Brain microvascular endothelial cell (primary cell): ENCODE data around the gene FGGY.

Experiments used
- DNase-seq: peaks from one replicate; pipeline ENCODE4 v3.0.0-alpha.2; 2020
- H3K27ac ChIP-seq: fragments of 250-450 bp; sonication (Bioruptor Pico); 2 replicates; pipeline ENCODE4 v1.5.1; 2020; ENCODE audit warnings: mild to moderate bottlenecking, moderate library complexity
- H3K27me3 ChIP-seq: fragments of 250-450 bp; sonication (Bioruptor Pico); replicated peaks from 2 replicates; pipeline ENCODE4 v1.5.1; 2020; ENCODE audit warnings: mild to moderate bottlenecking
- H3K36me3 ChIP-seq: fragments of 250-450 bp; sonication (Bioruptor Pico); replicated peaks from 2 replicates; pipeline ENCODE4 v1.5.1; 2020; ENCODE audit warnings: mild to moderate bottlenecking
- H3K4me3 ChIP-seq: 2 replicates; pipeline ENCODE4 v1.5.1; 2011; ENCODE audit warnings: low read depth, mild to moderate bottlenecking, control low read depth, low read length, moderate library complexity
- in situ Hi-C: cut with HindIII; loops from 2 replicates; pipeline ENCODE4 v1.10.0; 2017; ENCODE audit warnings: low sequenced_read_pairs, low pct_ligation_motif_present
- TF ChIP-seq, protein P1 (sequence below): IDR thresholded peaks from 2 replicates; pipeline ENCODE4 v1.5.1; 2011; ENCODE audit warnings: low read depth, mild to moderate bottlenecking, moderate library complexity, low read length, control low read depth, inconsistent platforms; ENCODE audit errors: missing control alignments

The FGGY gene

DNA sequence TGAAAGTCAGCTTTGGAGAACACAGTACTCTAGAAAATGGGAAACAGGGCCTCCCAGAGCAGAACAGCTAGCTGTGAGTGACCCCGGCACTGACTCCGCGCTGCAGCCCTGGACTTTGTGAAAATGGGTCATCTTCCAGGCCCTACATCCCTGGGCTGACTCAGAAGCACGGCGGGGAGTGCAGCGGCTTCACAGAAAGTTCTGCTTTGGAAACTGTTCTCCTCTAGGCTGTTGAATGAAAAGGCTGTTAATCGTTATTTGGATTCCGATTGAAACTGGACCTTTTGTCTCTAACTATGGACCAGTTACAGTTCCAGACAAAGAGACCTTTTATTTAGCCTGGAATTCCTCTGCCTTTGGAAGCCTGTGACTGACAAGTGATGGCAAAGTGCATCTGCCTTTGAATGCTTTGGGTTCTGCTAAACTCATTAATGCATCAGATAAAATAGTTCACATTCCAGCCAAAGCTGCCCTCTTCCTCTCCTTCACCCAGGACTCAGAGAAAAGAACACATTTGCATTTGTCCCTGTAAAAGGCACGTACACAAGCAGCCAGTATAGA, 372.9 kb downstream of the FGGY start:
- in situ Hi-C loops, result no loop called here
- H3K27me3 ChIP-seq, result no peaks in the 10 kb centered on the region
- H3K4me3 ChIP-seq, result no peak overlapping the region
- H3K36me3 ChIP-seq, result no peaks in the 10 kb centered on the region
- peak; percentile 78 for DNase-seq
- peak overlapping the region; percentile 52 for H3K27ac ChIP-seq
- TF ChIP-seq, protein P1, sequence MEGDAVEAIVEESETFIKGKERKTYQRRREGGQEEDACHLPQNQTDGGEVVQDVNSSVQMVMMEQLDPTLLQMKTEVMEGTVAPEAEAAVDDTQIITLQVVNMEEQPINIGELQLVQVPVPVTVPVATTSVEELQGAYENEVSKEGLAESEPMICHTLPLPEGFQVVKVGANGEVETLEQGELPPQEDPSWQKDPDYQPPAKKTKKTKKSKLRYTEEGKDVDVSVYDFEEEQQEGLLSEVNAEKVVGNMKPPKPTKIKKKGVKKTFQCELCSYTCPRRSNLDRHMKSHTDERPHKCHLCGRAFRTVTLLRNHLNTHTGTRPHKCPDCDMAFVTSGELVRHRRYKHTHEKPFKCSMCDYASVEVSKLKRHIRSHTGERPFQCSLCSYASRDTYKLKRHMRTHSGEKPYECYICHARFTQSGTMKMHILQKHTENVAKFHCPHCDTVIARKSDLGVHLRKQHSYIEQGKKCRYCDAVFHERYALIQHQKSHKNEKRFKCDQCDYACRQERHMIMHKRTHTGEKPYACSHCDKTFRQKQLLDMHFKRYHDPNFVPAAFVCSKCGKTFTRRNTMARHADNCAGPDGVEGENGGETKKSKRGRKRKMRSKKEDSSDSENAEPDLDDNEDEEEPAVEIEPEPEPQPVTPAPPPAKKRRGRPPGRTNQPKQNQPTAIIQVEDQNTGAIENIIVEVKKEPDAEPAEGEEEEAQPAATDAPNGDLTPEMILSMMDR, result no peak

DNA sequence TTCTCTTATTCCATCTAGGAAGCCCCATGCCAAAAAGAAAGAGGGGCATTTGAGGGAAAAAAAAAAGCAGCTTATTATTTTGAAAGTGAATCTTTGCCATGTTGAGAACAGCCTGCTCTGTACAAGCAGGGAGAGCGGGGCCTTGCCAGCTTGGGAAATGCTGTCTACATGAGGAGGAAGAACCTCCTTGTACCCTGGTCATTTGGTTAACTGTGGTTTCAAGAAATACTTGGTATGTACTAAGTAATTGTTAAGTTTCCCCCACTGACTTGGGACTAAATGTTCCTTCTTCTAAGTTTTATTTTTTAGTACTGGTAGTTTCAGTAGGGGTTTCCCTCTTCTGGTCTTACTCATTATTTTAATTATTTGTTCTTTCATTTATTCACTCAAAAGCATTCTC, 373.8 kb downstream of the FGGY start:
- DNase-seq, result no peak
- Histone ChIP-seq H3K27me3 (no peaks in the 10 kb centered on the region), H3K27ac (no peak overlapping the region), H3K4me3 (no peak overlapping the region), H3K36me3 (no peaks in the 10 kb centered on the region)
- in situ Hi-C loops, result no loop called here
- TF ChIP-seq, protein P1, result no peak

DNA sequence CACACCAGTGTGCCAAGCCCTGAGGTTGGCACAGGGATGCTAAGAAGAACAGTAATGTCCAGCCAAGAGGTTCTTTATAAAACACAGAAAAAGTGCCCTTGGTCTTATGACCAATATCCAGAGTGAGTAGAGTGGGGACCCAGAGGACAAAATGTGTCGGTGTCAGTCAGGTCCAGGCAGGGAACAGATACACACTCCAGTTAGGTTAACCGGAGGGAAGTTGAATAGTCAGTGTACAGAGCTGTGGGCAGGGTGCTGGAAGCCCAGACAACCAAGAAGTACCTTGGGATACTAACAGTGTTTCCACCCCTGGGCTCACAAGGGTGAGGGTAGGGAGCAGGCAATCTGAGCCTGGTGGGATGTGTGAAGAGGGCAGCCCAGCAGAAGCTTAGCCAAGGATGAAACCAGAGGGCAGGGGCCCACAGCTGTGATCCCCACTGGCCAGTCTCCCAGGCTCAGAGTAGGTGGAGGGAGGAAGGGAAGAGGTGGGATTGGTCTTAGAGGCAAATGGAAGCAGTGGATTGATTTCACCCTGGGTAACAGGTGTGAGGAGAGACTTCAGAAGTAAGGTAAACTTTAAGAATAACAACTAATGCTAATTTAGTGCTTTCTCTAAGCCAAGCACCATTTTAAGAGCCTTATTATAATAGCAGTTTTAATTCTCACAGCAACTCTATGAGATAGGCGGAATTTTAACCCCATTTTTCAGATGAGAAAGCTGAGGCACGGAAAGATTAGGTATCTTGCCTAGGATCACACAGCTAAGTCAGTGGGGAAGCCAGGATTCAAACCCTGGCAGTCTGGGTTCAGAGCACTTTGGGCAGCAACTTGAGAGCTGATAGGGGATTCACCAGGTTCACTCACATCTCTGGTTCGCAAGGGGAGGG, 374.4 kb downstream of the FGGY start:
- DNase-seq, result no peak
- in situ Hi-C loops, result no loop called here
- TF ChIP-seq, protein P1, result no peak
- H3K4me3 ChIP-seq, result no peak overlapping the region
- no peaks in the 10 kb centered on the region for H3K27me3 ChIP-seq
- H3K27ac ChIP-seq, result no peak overlapping the region
- no peaks in the 10 kb centered on the region for H3K36me3 ChIP-seq

DNA sequence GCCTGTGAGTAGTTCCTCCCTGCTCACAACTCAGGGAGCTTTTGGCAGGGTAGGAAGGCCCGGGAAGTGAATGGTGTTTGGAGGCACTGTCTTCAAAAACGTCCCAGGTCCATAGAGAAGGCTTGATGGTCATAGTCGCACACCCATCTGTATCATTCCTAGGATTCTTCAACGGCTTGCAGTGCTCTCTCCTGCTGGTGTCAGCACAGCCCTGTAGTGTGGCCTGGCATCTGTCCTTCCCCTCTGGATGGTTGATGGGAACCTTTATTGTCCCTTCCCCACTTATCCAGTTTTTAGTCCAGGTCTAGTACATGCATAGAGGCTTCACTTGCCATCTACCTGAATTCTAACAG, 375.0 kb downstream of the FGGY start:
- no peaks in the 10 kb centered on the region for H3K36me3 ChIP-seq
- in situ Hi-C loops, result no loop called here
- H3K27ac ChIP-seq, result no peak overlapping the region
- DNase-seq, result no peak
- TF ChIP-seq, protein P1, result no peak
- no peaks in the 10 kb centered on the region for H3K27me3 ChIP-seq
- no peak overlapping the region for H3K4me3 ChIP-seq

DNA sequence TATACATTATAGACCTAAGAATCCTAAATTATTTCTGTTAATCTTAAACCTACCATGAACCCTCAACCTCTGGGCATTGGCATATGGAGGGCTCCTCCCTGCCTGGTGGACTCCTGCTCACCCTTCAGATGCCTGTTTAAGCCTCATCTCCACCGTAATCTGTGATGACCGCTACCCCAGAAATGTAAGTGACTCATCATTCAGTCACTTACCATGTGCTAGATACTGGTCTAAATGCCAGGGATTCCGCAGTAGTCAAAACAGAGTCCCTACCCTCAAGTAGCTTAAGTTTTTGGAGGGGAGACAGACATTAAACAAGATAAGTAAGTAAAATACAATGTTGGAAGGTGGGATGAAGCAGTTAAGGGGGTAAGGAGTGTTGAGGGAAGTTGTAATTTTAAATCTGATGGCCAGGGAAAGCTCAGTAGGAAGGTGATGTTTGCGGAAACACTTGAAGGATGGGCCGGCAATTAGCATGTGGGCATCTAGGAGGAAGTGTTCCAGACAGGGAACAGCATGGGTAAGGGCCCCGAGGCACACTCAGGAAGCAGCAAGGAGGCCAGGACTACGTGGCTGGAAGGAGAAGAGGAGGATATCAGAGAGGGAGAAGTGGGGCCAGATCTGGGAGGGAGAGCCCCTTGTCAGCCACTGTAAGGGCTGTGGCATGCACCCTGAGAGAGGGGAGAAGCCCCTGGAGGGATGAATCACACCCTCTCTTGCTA, 376.1 kb downstream of the FGGY start:
- H3K36me3 ChIP-seq, result no peaks in the 10 kb centered on the region
- H3K27me3 ChIP-seq, result no peaks in the 10 kb centered on the region
- TF ChIP-seq, protein P1, result no peak
- peak; percentile 86 for DNase-seq
- H3K27ac ChIP-seq, result peak overlapping the region; percentile 42
- H3K4me3 ChIP-seq, result no peak overlapping the region
- in situ Hi-C loops, result no loop called here
